ACC112 (cell line): ENCODE data around the gene MPG.

Experiments used
- H2AFZ ChIP-seq: fragments of 200-600 bp; sonication (generic); one replicate; pipeline ENCODE4 v1.6.0; 2017; ENCODE audit warnings: antibody characterized with exemption, low read length; ENCODE audit not compliant: unreplicated experiment
- H3K27ac ChIP-seq: fragments of 200-600 bp; sonication (generic); 2 replicates; pipeline ENCODE4 v1.5.1; 2014; ENCODE audit warnings: low read depth, mild to moderate bottlenecking, antibody characterized with exemption, low read length, moderate library complexity
- H3K27me3 ChIP-seq: fragments of 200-600 bp; sonication (generic); 2 replicates; pipeline ENCODE4 v1.6.1; 2014; ENCODE audit warnings: mild to moderate bottlenecking, antibody characterized with exemption, low read length, moderate library complexity, mixed read lengths; ENCODE audit not compliant: insufficient read depth
- H3K36me3 ChIP-seq: fragments of 200-600 bp; sonication (generic); 2 replicates; pipeline ENCODE4 v1.6.1; 2016; ENCODE audit warnings: mild to moderate bottlenecking, antibody characterized with exemption, low read length, moderate library complexity, mixed read lengths; ENCODE audit not compliant: insufficient read depth
- H3K4me1 ChIP-seq: fragments of 200-600 bp; sonication (generic); one replicate; pipeline ENCODE4 v1.6.1; 2016; ENCODE audit warnings: low read length, mixed read lengths; ENCODE audit not compliant: insufficient read depth, unreplicated experiment, control insufficient read depth
- H3K4me3 ChIP-seq: fragments of 200-600 bp; sonication (generic); 2 replicates; pipeline ENCODE4 v1.5.1; 2014; ENCODE audit warnings: mild to moderate bottlenecking, low read depth, low read length
- H3K79me2 ChIP-seq: fragments of 200-600 bp; sonication (generic); one replicate; pipeline ENCODE4 v1.6.0; 2016; ENCODE audit warnings: low read length; ENCODE audit not compliant: control insufficient read depth, unreplicated experiment, insufficient read depth

The MPG gene

DNA sequence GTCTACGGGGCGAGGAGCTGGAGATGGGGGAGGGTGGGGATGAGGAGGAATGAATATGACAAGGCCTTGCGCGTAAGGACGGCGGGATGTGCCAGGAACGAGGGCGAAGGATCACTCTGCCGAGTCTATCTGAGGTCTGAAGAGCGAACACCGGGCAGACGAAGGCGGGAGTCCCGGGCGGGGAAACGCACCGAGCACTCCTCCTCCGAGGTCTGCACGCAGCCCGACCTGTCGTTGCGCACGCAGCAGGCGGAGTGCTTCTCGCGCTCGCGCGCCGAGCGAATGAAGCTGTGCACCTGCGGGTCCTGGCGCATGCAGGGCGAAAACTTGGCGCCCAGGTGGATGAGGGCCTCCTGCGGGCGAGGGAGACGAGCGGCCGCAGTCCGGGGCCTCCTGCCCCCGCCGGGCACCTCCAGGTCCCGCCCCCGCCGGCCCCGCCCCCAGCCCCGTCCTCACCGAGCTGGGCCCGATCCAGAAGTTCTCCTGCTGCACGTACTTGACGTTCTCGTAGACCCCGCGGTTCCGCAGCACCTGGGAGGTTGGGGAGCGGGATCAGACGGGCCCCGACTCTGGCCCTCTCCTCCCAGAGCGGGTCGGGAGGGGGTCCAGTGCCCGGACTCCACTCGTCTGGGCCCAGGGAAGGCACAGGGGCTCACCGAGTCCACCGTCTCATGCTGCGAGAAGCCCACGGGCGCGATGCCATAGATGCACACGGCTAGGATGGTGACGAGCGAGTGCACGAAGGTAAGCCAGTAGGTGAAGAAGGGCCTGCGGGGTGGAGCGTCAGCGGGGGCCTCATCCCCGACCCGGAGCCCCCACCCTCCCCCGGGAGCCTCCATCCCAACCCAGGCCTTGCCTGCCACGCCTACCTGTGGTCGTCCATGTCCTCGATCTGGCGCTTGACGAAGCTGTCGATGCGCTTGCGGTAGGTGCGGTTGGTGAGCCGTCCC, 16.8 kb upstream of the MPG start:
- peaks cover 22% of the 10 kb centered on the region; the same call in 1 of the 2 replicates for H3K36me3 ChIP-seq

DNA sequence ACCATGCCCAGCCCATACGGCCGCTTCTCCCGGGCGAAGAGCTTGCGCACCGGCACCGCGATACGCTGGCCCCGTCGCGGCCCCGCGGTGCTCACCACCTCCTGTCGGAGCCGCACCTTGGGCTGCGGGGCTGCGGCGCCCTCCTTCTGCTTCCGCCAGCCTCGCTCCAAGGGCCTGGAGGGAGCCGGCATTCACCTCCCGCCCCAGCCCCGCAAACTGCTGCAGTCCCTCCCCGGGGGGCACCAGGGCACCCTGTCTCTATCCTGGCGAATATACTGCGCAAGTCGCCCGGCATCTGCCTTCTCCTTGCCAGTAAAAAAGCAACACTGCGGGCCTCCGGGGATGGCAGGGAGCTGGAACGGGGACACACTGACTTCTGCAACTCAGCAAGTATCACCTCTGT, 16.1 kb upstream of the MPG start:
- no peak overlapping the region for H3K4me3 ChIP-seq
- peaks cover 10% of the 10 kb centered on the region for H3K4me1 ChIP-seq
- H3K27me3 ChIP-seq: no peaks in the 10 kb centered on the region
- peaks cover 17% of the 10 kb centered on the region; the same call in 1 of the 2 replicates for H3K36me3 ChIP-seq
- peaks cover 17% of the 10 kb centered on the region for H3K79me2 ChIP-seq
- H2AFZ ChIP-seq: no peak overlapping the region
- H3K27ac ChIP-seq: no peak overlapping the region

More for the DNA sequence above, 16.8 kb upstream of the MPG start:
- no peak overlapping the region for H3K4me3 ChIP-seq
- peaks cover 8% of the 10 kb centered on the region for H3K4me1 ChIP-seq
- peaks cover 10% of the 10 kb centered on the region for H3K79me2 ChIP-seq
- no peaks in the 10 kb centered on the region for H3K27me3 ChIP-seq
- H3K27ac ChIP-seq: no peak overlapping the region
- no peak overlapping the region for H2AFZ ChIP-seq

DNA sequence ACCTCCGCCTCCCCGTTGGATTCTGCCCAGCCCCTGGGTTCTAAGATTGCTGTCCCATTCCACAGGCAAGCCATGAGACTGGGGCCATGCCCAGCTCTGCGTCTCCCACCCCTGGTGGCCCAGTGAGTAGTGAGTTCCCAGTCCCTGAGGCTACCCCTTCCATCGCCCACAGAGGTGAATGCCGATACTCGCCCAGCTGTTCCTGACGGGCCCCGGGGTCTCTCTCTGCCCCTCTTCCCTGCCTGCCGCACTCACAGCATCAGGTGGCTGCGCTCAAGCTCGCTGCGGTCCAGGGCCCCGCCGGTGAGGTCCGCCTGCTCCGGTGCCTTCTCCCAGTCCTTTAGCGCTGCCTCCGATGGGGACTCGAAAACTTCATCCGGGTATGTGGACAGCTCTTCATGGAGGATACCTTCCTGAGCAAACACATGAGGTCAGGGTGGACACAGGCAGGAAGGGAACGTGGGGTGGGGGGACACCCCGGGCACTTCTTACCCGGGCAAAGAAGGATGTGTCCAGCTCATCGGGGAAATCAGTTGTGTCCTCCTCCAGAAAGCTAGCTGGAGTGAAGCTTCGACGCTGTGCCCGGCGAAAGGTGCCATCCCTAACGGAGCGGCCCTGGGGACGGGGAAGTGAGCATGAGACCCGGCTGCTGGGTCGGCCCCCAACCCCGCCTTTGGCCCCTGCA, 15.6 kb upstream of the MPG start:
- H2AFZ ChIP-seq: no peak overlapping the region
- H3K4me1 ChIP-seq: peaks cover 10% of the 10 kb centered on the region
- H3K36me3 ChIP-seq: peaks cover 12% of the 10 kb centered on the region; the same call in 1 of the 2 replicates
- no peaks in the 10 kb centered on the region for H3K27me3 ChIP-seq
- H3K4me3 ChIP-seq: no peak overlapping the region
- H3K79me2 ChIP-seq: peaks cover 21% of the 10 kb centered on the region
- H3K27ac ChIP-seq: no peak overlapping the region

DNA sequence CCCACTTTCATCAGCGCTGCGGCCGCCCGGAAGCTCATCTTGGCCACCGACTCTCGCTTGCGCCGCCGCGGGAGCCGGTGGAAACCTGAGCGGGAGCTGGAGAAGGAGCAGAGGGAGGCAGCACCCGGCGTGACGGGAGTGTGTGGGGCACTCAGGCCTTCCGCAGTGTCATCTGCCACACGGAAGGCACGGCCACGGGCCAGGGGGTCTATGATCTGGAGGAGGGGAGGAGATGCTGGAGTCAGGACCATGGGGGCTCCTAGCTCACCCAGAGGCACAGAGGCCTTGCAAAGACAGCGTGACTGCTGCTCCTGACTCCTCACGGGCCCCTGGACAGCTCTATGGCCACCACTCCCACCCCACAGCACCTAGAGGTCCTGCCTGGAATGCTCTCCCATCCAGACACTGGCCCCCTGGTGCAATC, 15.0 kb upstream of the MPG start:
- Histone ChIP-seq H3K4me3 (no peak overlapping the region), H3K4me1 (peaks cover 10% of the 10 kb centered on the region), H3K36me3 (peaks cover 10% of the 10 kb centered on the region; the same call in 1 of the 2 replicates), H3K27ac (no peak overlapping the region), H2AFZ (no peak overlapping the region), H3K27me3 (no peaks in the 10 kb centered on the region), H3K79me2 (peaks cover 26% of the 10 kb centered on the region)

DNA sequence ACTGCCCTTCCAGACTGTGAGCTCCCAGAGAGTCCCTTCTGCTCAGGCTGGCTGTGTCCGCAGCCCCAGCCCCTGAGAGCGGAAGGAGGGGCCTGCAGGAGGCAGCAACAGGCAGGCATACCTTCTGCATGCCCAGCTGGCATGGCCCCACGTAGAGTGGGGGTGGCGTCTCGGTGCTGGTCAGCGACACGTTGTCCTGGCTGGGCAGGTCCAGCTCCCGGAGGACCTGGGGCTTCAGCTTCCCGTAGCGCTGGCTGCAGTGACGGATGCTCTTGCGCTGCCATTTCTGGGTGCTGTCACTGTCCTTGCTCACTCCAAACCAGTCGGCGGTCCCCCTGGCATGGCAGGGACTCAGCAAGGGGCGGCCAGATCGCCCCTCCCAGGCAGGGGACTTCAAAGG, 14.6 kb upstream of the MPG start:
- Histone ChIP-seq H3K27me3 (no peaks in the 10 kb centered on the region), H3K36me3 (peaks cover 5% of the 10 kb centered on the region; the same call in 1 of the 2 replicates), H3K4me1 (peaks cover 13% of the 10 kb centered on the region), H3K4me3 (no peak overlapping the region), H2AFZ (no peak overlapping the region), H3K79me2 (peaks cover 30% of the 10 kb centered on the region), H3K27ac (no peak overlapping the region)

DNA sequence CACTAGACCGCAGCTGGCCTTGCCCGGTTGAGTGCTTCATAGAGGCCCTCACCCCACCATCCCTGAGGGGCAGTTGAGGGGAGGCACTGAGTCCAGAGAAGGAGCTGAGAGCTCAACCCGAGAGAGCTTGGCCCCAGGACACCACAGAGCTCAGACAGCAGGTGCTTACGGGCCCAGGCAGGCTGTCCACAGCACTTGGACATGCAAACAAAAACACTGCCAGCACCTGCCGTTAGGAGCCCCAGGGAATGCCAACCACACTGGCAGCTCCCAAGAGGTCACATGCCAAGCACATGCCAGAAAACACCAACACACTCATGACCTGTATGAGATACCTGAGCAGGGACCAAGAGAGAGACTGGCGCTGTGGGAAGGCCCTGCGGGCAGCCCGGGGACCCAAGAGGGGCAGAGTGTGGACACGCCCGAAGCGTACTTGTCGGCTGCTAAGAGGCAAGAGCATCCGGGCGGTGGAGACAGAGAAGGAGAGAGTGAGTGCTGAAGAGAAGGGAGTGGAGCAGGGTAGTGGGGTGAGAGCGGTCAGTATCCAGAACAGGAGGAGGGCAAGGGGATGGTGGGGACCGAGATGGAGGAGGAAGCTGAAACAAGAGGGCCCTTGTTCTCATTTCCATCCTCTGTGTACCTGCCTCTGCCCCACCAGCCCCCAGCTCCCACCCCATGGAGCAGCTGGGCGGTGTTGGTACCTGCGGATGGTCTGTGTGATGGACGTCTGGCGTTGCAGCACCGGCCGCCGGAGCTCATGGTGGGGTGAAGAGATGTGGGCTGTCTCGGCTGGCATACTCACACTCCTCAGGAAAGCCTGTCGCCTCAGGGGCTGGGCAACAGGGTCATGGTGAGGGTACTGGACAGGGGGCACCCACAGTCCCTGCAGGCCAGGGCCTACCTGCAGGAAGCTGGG, 13.8 kb upstream of the MPG start:
- no peak overlapping the region for H3K4me3 ChIP-seq
- H3K27ac ChIP-seq: no peak overlapping the region
- no peak overlapping the region for H2AFZ ChIP-seq
- no peaks in the 10 kb centered on the region for H3K27me3 ChIP-seq
- H3K36me3 ChIP-seq: peaks cover 5% of the 10 kb centered on the region; the same call in 1 of the 2 replicates
- H3K4me1 ChIP-seq: peaks cover 21% of the 10 kb centered on the region
- peaks cover 37% of the 10 kb centered on the region for H3K79me2 ChIP-seq

DNA sequence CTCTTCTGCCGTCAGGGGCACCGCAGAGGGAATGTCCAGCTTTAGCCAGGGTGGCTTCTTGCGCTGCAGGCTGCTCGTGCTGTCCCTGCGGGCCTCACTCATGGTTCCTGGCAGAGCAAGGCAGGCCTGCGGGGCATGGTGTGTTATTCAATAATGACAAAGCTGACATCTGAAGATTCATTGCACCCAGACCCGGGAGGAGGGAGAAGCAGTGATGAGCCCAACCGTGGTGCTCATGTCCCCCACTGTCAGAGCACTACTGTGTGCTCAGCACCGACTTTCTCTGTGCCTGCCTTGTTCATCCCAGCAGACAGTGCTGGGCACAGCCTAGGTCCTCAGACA, 13.1 kb upstream of the MPG start:
- peaks cover 27% of the 10 kb centered on the region for H3K4me1 ChIP-seq
- H3K79me2 ChIP-seq: peaks cover 43% of the 10 kb centered on the region

DNA sequence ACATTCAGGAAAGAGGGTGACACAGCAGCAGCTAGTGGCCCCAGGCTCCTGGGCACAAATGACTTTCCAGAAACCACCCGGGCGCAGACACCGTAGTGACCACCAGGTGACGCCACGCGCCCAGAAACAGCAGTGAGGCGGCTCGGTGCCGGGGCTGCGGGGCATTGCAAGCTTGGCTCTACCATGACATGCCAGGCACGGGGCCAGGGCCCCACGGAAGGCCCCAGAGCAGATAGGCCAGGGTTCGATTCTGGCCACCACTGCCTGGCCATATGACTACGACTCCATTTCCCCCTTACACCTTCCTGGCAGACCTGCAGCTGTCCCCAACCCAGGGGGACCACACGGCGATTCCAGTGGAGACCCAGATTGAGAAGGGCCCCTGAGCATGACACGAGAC, 12.3 kb upstream of the MPG start:
- Histone ChIP-seq H3K79me2 (peaks cover 52% of the 10 kb centered on the region), H3K27me3 (no peaks in the 10 kb centered on the region), H2AFZ (no peak overlapping the region)

More for the DNA sequence above, 13.1 kb upstream of the MPG start:
- Histone ChIP-seq H2AFZ (no peak overlapping the region), H3K27me3 (no peaks in the 10 kb centered on the region), H3K36me3 (peaks cover under 1% of the 10 kb centered on the region; the same call in 1 of the 2 replicates), H3K27ac (no peak overlapping the region), H3K4me3 (no peak overlapping the region)

DNA sequence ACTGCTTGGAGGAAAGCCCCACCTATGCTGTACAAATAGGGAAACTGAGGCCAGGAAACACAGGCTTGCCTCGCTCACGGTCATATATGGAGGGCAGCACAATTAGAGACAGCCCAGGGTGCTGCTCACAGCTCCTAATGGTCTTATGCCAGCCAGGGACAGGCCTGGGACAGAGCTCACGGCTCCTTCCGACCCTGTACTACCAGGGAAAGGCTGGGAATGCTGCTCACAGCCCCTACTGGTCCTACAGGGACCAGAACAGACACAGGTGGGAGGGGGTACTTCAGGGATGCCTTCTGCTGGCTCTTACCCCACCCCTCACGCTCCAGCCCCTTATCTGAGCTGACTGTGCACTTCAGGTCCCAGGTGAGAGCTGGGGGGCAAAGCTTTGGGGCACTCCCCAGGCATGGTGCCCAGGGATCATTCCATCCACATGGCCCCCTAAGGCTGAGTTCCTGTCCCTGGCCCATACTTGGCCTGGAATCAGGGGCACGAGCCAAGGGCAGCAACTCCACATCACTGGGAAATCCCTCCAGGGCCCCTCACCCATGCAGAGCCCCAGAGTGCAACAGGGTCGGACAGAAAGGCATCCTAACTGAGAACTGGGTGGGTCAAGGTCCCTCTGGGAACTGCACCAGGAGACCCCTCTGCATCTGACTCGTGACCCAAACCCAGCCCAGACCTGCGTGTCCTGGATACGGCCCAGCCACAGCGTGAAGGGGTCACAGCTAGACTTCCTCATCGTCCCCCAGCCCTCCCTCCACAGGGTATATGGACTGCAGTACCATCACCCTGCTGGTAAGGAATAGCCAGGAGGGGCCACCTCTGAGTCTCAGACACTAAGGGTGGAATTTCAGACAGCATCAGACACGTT, 11.5 kb upstream of the MPG start:
- H3K4me3 ChIP-seq: no peak overlapping the region
- H3K79me2 ChIP-seq: peaks cover 60% of the 10 kb centered on the region
- H3K27ac ChIP-seq: no peak overlapping the region
- no peak overlapping the region for H2AFZ ChIP-seq
- no peaks in the 10 kb centered on the region for H3K27me3 ChIP-seq
- H3K4me1 ChIP-seq: peaks cover 42% of the 10 kb centered on the region
- no peaks in the 10 kb centered on the region; the same call in 1 of the 2 replicates for H3K36me3 ChIP-seq

More for the DNA sequence above, 12.3 kb upstream of the MPG start:
- Histone ChIP-seq H3K36me3 (no peaks in the 10 kb centered on the region; the same call in 1 of the 2 replicates), H3K4me3 (no peak overlapping the region), H3K27ac (no peak overlapping the region), H3K4me1 (peaks cover 36% of the 10 kb centered on the region)
